ENCODE data around the gene RNF212.

- no peak for TF ChIP-seq GATA2 (IDR thresholded peaks at IDR 0.05; ENCODE audit: low read depth, low read length)
- no peak for TF ChIP-seq GATA3 (IDR thresholded peaks at IDR 0.05; ENCODE audit: low read depth, low read length)
Observed at GRCh38 chr4:1109898-1110506, 3.4 kb downstream of the RNF212 start.
